Activated CD4-positive, alpha-beta T cell treated with anti-CD3 and anti-CD28 coated beads, Interleukin-10, Interleukin-2, amounts not matched to agents 100 ng/mL and 50 ng/mL, durations not matched to agents 16 hours and 8 hours (primary cell): ENCODE results near the gene MOAP1.
"Not testable (repeated sequence)": the region's sequence is repeated elsewhere in the genome, so short reads cannot be mapped to it uniquely, and the experiment has no call there.

Source experiments
- DNase-seq: peaks from one replicate; pipeline ENCODE4 v3.0.0-alpha.2; 2020

Gene MOAP1

GRCh38 chr14:93142854-93143652 lies 41.6 kb downstream of the MOAP1 start:
- DNase-seq, result no peak

GRCh38 chr14:93137864-93138263 lies 46.8 kb downstream of the MOAP1 start:
- no peak for DNase-seq

GRCh38 chr14:93136508-93136907 lies 48.2 kb downstream of the MOAP1 start:
- DNase-seq, result not testable (repeated sequence)

GRCh38 chr14:93136009-93136408 lies 48.7 kb downstream of the MOAP1 start:
- no peak for DNase-seq

GRCh38 chr14:93135399-93135798 lies 49.3 kb downstream of the MOAP1 start:
- no peak for DNase-seq

GRCh38 chr14:93133464-93133863 lies 51.2 kb downstream of the MOAP1 start:
- no peak for DNase-seq

GRCh38 chr14:93132472-93133065 lies 52.1 kb downstream of the MOAP1 start:
- DNase-seq, result peak; percentile 20
